ENCODE results near the gene GTF3A. TPM values are rescaled to one million over a fixed set of nuclear protein-coding genes. Genes with fewer than 3 reads are reported as not detected.
A peak's percentile ranks its signal among the peaks of the same experiment; 100 is the strongest.

The GTF3A gene
- total RNA-seq, 1 donor from 2014 or later = 163 TPM

DNA sequence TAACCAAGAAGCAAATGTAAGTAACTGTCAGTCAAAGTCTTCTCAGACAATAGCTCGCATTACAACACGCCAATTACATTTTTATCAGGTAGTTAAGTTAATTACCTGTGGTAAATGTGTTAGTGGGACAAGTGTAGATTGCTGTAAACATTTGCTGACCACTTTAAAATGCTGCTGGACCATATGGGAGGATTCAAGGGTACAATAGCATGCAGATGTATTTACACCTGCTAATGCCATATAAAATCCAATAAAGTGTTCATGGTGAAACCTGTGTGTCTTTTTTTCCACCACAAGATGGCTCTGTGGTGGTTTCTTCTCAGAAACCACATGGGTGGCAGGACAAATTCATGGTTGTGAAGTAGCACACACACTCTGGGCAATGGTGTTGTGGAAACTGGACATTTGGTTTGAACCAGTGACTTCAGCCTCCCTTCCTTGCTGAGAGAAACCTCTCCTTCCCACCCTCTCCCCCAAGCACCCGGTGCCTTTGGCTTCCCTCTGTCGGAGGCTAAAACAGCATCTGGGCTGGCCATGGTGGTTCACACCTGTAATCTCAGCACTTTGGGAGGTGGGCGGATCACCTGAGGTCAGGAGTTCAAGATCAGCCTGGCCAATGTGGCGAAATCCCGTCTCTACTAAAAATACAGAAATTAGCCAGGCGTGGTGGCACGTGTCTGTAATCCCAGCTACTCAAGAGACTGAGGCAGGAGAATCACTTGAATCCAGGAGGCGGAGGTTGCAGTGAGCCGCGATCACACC is 18.1 kb upstream of the GTF3A start:
- Histone ChIP-seq H3K36me3 (ENCODE audit: control insufficient read depth, insufficient read depth, low read length) (no peaks in the 10 kb centered on the region), H3K4me3 (ENCODE audit: low read depth, low read length) (no peak overlapping the region), H3K27me3 (ENCODE audit: control insufficient read depth, insufficient read depth, low read length) (peaks cover 2% of the 10 kb centered on the region)
- DNase-seq (ENCODE audit: low read depth) (peak; percentile 43), FAIRE-seq (peak; percentile 55)
- TF ChIP-seq, protein P1, sequence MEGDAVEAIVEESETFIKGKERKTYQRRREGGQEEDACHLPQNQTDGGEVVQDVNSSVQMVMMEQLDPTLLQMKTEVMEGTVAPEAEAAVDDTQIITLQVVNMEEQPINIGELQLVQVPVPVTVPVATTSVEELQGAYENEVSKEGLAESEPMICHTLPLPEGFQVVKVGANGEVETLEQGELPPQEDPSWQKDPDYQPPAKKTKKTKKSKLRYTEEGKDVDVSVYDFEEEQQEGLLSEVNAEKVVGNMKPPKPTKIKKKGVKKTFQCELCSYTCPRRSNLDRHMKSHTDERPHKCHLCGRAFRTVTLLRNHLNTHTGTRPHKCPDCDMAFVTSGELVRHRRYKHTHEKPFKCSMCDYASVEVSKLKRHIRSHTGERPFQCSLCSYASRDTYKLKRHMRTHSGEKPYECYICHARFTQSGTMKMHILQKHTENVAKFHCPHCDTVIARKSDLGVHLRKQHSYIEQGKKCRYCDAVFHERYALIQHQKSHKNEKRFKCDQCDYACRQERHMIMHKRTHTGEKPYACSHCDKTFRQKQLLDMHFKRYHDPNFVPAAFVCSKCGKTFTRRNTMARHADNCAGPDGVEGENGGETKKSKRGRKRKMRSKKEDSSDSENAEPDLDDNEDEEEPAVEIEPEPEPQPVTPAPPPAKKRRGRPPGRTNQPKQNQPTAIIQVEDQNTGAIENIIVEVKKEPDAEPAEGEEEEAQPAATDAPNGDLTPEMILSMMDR (IDR thresholded peaks at IDR 0.05; ENCODE audit: insufficient read depth, low read length, severe bottlenecking) = peak; percentile 53

DNA sequence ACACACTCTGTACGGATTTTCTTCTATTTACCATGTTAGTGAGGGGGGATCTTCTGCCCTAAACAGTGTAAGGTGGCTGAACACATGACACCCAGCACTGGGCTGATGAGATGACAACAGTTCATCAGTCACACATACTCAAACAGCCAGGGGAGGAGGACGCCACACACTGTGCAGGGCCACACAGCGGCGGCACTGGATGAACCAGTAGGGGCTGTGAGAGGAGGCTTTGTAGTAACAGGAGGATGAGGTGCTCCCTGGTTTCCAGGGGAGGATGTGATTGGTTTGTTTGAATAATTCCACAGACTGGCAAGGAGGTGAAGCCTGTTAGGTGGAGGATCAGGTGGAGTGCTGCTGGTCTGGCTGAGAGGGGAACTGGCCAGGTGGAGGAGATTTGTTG is 16.3 kb upstream of the GTF3A start:
- no peaks in the 10 kb centered on the region for H3K36me3 ChIP-seq (ENCODE audit: control insufficient read depth, insufficient read depth, low read length)
- DNase-seq (ENCODE audit: low read depth) = no peak
- TF ChIP-seq, protein P1 (IDR thresholded peaks at IDR 0.05; ENCODE audit: insufficient read depth, low read length, severe bottlenecking) = no peak
- peaks cover 2% of the 10 kb centered on the region for H3K27me3 ChIP-seq (ENCODE audit: control insufficient read depth, insufficient read depth, low read length)
- no peak overlapping the region for H3K4me3 ChIP-seq (ENCODE audit: low read depth, low read length)
- no peak for FAIRE-seq

DNA sequence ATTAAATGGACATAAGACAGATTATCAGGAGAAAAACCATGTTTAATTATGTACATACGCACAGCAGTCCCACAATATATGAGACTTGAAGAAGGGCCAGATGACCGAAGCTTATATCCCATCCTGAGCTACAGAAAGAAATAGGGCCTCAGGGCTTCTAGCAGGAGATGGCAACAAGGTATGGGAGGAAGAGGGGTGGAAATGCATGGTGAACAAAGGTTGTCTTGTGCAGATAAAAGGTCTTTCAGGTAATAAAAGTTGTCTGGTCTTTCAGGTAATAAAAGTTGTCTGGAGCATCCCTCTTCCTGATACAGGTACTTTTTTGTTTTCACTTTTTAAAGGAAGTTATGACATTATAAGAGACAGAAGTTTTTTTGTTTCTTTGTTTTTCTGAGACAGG is 15.4 kb upstream of the GTF3A start:
- H3K36me3 ChIP-seq (ENCODE audit: control insufficient read depth, insufficient read depth, low read length) = no peaks in the 10 kb centered on the region
- TF ChIP-seq, protein P1 (IDR thresholded peaks at IDR 0.05; ENCODE audit: insufficient read depth, low read length, severe bottlenecking) = no peak
- FAIRE-seq (no peak), DNase-seq (ENCODE audit: low read depth) (no peak)
- H3K4me3 ChIP-seq (ENCODE audit: low read depth, low read length) = no peak overlapping the region
- H3K27me3 ChIP-seq (ENCODE audit: control insufficient read depth, insufficient read depth, low read length) = peaks cover 2% of the 10 kb centered on the region

DNA sequence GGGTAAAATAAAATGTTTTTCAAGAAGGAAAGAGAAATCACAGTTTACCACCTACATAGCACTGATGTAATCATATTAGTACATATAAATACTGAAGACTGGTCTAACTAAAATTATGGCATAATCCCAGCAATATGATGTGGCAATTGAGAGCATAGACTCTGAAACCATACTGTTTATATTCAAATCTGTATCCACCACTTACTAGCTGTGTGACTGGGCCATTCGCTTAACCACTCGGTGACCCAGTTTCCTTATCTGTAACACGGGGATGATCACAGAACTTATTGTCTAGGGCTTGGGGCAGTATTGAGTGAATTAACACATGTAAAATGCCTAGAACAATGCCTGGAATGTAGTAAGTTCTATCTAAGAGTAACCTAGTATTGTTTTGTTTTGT is 13.1 kb upstream of the GTF3A start:
- FAIRE-seq (no peak), DNase-seq (ENCODE audit: low read depth) (no peak)
- Histone ChIP-seq H3K4me3 (ENCODE audit: low read depth, low read length) (no peak overlapping the region), H3K36me3 (ENCODE audit: control insufficient read depth, insufficient read depth, low read length) (no peaks in the 10 kb centered on the region), H3K27me3 (ENCODE audit: control insufficient read depth, insufficient read depth, low read length) (peaks cover 6% of the 10 kb centered on the region)
- TF ChIP-seq, protein P1 (IDR thresholded peaks at IDR 0.05; ENCODE audit: insufficient read depth, low read length, severe bottlenecking) = no peak

DNA sequence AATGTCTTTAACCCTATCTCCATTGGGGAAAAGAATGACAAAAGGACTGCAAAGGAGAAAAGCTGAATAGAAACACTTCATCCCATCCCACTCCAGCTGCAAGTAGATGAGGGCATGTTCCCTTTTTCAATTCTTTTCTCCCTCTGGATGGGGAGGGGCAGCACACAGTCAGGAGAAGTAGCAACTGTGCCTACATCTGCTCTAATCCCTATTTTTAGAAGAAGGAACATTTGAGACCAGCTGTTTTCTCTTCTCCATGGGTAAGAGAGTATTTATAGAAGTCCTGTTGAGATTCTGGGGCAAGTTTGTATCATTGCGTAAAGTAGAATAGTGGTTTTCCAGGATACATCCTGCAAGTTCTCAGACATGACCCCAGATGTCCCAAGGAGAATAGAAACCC is 9.3 kb upstream of the GTF3A start:
- DNase-seq (ENCODE audit: low read depth) (no peak), FAIRE-seq (no peak)
- Histone ChIP-seq H3K4me3 (ENCODE audit: low read depth, low read length) (no peak overlapping the region), H3K36me3 (ENCODE audit: control insufficient read depth, insufficient read depth, low read length) (no peaks in the 10 kb centered on the region), H3K27me3 (ENCODE audit: control insufficient read depth, insufficient read depth, low read length) (peaks cover 4% of the 10 kb centered on the region)
- TF ChIP-seq, protein P1 (IDR thresholded peaks at IDR 0.05; ENCODE audit: insufficient read depth, low read length, severe bottlenecking) = no peak

DNA sequence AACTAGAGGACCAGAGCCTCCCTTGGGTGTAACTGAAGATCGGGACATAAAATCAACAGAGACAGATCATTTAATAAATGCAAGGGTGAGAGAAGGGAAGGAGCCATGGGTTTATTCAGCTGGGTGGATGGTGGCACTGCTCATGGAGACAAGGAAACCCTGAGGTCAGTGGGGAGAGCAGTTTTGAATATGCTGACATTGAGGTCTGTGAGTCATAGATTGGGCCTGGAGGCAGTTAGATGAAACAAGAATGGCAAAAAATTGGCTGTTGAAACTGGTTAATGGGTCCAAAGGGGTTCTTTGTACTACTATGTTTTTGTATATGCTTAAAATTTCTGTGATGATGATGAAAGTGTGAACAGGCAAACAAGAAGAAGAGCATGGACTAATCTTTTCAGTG is 5.1 kb upstream of the GTF3A start:
- H3K36me3 ChIP-seq (ENCODE audit: control insufficient read depth, insufficient read depth, low read length) = no peaks in the 10 kb centered on the region
- no peak overlapping the region for H3K4me3 ChIP-seq (ENCODE audit: low read depth, low read length)
- TF ChIP-seq, protein P1 (IDR thresholded peaks at IDR 0.05; ENCODE audit: insufficient read depth, low read length, severe bottlenecking) = no peak
- DNase-seq (ENCODE audit: low read depth) (peak; percentile 47), FAIRE-seq (no peak)
- H3K27me3 ChIP-seq (ENCODE audit: control insufficient read depth, insufficient read depth, low read length) = peaks cover 4% of the 10 kb centered on the region
